SK-N-MC (cell line): ENCODE measurements around the gene ISYNA1.

Experiments used
- EZH2 ChIP-seq: fragments of 200-600 bp; sonication (generic); IDR thresholded peaks from one replicate; pipeline ENCODE4 v1.6.1; 2017; ENCODE audit warnings: antibody characterized with exemption
- POLR2AphosphoS5 ChIP-seq: IDR thresholded peaks from 2 replicates; pipeline ENCODE4 v1.6.1; 2012; ENCODE audit warnings: mild to moderate bottlenecking, low read depth, low read length, borderline replicate concordance

- TF ChIP-seq EZH2 (no peak), POLR2AphosphoS5 (no peak)
These were observed 45.0 kb downstream of the ISYNA1 start for GRCh38 chr19:18392926-18393325.
